ENCODE data around the gene ESRRB.
A peak's percentile ranks its signal among the peaks of the same experiment; 100 is the strongest.

ESRRB gene

GRCh38 chr14:76472199-76472723, 96.3 kb downstream of the ESRRB start:
- Histone ChIP-seq H3K27ac (no peak overlapping the region), H3K9me3 (ENCODE audit: severe bottlenecking) (no peaks in the 10 kb centered on the region), H3K36me3 (no peaks in the 10 kb centered on the region), H3K4me3 (ENCODE audit: low read depth, low read length) (no peak overlapping the region), H3K27me3 (ENCODE audit: insufficient read depth, low read depth, severe bottlenecking) (no peaks in the 10 kb centered on the region)
- TF ChIP-seq CTCF (IDR thresholded peaks at IDR 0.05; ENCODE audit: low read depth, low read length): no peak
- DNase-seq: no peak

DNA sequence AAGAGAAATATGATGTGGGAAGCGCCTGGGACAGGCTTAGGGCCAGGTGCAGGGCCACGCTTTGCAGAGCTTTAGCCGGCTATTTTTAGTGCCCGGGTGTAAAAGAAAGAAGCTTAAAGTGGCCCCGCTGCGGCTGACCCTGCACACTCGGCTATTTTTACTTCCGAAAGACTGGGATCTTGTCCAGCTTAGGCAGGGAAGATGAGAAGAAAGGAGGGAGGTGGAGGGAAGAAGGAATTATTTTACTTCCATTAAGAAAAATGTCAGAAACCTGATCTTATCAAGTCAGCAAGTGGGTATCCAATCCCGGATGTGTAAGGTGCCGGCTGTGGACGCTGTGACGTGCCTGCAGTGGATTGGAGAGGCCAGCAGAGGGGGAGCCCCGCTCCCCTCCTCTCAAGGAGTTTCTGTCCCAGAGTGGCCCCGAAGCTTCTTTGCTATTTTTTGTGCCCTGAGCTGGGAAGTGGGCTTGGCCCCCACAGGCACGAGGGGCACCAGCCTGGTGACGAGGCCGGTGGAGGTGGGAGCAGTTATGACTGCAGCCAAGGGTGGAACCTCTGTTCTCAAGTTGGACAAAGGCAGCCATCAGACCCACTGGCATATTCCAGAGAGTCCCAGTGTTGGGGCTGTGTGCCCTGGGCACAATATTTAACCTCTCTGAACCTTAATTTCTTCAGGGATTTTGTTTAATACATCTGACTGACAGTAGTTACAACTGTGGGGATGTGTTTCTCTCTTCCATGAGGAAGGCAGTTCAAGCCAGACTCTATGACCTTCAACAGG, 97.7 kb downstream of the ESRRB start:
- TF ChIP-seq CTCF (IDR thresholded peaks at IDR 0.05; ENCODE audit: low read depth, low read length): peak; percentile 49
- H3K36me3 ChIP-seq: no peaks in the 10 kb centered on the region
- no peaks in the 10 kb centered on the region for H3K27me3 ChIP-seq (ENCODE audit: insufficient read depth, low read depth, severe bottlenecking)
- H3K4me3 ChIP-seq (ENCODE audit: low read depth, low read length): peak overlapping the region; percentile 45
- peak; percentile 84 for DNase-seq
- no peaks in the 10 kb centered on the region for H3K9me3 ChIP-seq (ENCODE audit: severe bottlenecking)
- H3K27ac ChIP-seq: peak overlapping the region; percentile 76

DNA sequence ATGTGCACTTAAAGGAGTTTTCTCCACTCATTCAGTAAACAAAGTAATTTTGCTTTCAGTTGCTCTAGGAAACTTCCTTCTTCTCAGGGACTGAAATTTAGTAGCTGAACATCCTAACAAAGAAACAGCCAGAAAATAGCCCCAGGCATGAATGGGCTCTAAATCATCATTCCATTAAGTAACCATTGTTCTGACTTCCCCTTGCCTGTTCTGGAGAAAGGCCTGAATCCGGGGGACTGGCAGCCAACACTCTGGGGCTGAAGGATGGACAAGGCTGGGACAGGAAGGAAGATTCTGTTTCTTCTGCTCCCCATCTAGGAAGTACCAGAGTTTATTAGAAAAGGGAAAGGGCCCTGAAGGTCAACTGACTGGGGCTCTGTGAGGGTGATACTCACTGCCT, 104.5 kb downstream of the ESRRB start:
- Histone ChIP-seq H3K27ac (no peak overlapping the region), H3K9me3 (ENCODE audit: severe bottlenecking) (no peaks in the 10 kb centered on the region), H3K27me3 (ENCODE audit: insufficient read depth, low read depth, severe bottlenecking) (no peaks in the 10 kb centered on the region), H3K4me3 (ENCODE audit: low read depth, low read length) (no peak overlapping the region), H3K36me3 (no peaks in the 10 kb centered on the region)
- no peak for TF ChIP-seq CTCF (IDR thresholded peaks at IDR 0.05; ENCODE audit: low read depth, low read length)
- no peak for DNase-seq

DNA sequence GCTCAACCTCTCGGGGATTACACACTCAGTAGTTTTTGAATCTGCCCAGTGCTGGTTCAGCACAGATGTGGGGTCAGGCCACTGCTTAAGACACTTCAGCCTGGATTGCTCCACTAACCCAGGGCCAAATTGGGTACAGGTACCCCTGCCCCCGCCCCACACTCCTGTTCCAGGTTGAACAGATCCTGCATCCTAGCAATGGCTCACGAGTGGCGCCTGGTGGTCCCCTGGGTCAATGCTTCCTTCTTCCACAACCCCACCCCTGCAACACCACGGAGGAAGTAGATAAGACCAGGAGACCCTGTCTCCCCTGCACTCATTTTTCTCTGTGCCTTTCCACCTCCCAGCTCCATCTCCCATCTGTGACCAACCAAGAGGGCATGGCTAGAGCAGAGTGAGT, 108.4 kb downstream of the ESRRB start:
- Histone ChIP-seq H3K27me3 (ENCODE audit: insufficient read depth, low read depth, severe bottlenecking) (no peaks in the 10 kb centered on the region), H3K27ac (peak overlapping the region; percentile 86; the same call in 1 of the 2 replicates), H3K36me3 (no peaks in the 10 kb centered on the region), H3K4me3 (ENCODE audit: low read depth, low read length) (no peak overlapping the region), H3K9me3 (ENCODE audit: severe bottlenecking) (no peaks in the 10 kb centered on the region)
- peak; percentile 67 for TF ChIP-seq CTCF (IDR thresholded peaks at IDR 0.05; ENCODE audit: low read depth, low read length)
- DNase-seq: peak; percentile 52

DNA sequence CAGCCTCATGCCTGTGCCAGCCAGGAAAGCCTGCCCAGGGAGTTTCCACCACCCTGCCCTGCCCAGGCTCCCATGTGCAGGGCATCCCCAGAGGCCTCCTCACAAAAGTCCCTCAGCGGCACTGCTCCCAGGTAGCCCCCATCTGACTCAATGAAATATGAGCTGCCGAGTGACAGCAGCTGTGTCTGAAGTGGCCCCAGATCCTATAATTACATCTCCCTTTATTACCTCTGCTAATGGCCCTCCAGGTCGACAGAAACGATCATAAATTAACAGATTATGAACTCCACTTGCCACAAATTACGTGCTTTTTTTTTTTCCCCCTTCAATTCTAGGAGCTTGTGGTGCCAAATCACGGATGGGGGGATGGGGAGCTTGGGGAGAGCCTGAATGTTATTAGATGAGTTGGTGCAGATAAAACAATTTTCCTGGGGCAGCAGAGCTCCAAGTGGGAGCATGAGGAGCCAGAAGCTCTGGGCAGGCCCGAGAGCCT, 110.4 kb downstream of the ESRRB start:
- no peak for TF ChIP-seq CTCF (IDR thresholded peaks at IDR 0.05; ENCODE audit: low read depth, low read length)
- H3K4me3 ChIP-seq (ENCODE audit: low read depth, low read length): peak overlapping the region; percentile 19
- no peaks in the 10 kb centered on the region for H3K9me3 ChIP-seq (ENCODE audit: severe bottlenecking)
- DNase-seq: peak; percentile 90
- no peaks in the 10 kb centered on the region for H3K36me3 ChIP-seq
- H3K27me3 ChIP-seq (ENCODE audit: insufficient read depth, low read depth, severe bottlenecking): no peaks in the 10 kb centered on the region
- H3K27ac ChIP-seq: peak overlapping the region; percentile 89

Measured in WERI-Rb-1 (cell line).